ENCODE data around the gene TMEM163.
"Not testable (repeated sequence)": the region's sequence is repeated elsewhere in the genome, so short reads cannot be mapped to it uniquely, and the experiment has no call there.

Gene TMEM163

DNA sequence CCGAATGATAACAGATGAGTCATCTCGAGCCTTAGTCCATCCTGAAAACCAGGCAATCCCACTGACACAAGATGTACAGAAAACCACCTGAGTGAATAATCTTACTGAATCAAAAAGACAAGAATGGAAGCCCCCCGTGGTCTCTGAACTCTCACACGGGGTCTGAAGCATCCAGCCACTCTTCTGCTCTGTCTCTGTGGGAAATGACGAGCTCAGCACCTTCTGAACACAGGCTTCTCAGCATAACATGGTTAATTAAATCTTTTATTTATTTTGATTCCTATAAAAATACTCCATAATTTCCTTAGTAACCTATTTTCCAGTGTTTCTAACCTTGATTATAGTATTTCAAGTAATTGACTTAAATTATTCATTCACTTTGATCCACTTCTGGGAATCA is 203.7 kb downstream of the TMEM163 start:
- no peaks in the 10 kb centered on the region for H3K36me3 ChIP-seq
- intact Hi-C loops (cut with DNase I; ENCODE audit: low total_unique reads): no loop called here
- no peaks in the 10 kb centered on the region for H3K27me3 ChIP-seq
- no peaks in the 10 kb centered on the region for H3K9me3 ChIP-seq
- no peaks in the 10 kb centered on the region for H3K4me1 ChIP-seq
- H3K4me3 ChIP-seq: no peak overlapping the region
- no peak overlapping the region for H3K27ac ChIP-seq
- TF ChIP-seq, protein P1, sequence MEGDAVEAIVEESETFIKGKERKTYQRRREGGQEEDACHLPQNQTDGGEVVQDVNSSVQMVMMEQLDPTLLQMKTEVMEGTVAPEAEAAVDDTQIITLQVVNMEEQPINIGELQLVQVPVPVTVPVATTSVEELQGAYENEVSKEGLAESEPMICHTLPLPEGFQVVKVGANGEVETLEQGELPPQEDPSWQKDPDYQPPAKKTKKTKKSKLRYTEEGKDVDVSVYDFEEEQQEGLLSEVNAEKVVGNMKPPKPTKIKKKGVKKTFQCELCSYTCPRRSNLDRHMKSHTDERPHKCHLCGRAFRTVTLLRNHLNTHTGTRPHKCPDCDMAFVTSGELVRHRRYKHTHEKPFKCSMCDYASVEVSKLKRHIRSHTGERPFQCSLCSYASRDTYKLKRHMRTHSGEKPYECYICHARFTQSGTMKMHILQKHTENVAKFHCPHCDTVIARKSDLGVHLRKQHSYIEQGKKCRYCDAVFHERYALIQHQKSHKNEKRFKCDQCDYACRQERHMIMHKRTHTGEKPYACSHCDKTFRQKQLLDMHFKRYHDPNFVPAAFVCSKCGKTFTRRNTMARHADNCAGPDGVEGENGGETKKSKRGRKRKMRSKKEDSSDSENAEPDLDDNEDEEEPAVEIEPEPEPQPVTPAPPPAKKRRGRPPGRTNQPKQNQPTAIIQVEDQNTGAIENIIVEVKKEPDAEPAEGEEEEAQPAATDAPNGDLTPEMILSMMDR (IDR thresholded peaks at IDR 0.05): no peak
- no peak for DNase-seq

DNA sequence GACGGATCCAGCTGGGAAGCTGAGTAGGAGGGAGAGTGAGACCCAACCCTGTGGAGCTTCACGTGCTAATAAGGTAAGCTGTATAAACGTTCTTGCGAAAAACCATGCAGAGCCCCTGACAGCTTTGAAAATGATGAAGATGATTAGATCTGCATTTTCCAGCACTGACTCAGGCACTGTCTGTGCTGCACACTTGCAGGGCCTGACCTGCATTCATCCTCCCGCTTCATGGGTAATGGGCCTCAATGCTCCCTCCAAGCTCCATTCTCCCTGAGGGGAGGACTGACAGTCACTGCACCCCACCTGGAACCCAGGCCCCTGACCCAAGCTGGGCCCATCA is 205.4 kb downstream of the TMEM163 start:
- TF ChIP-seq, protein P1 (IDR thresholded peaks at IDR 0.05): no peak
- Histone ChIP-seq H3K27me3 (no peaks in the 10 kb centered on the region), H3K9me3 (no peaks in the 10 kb centered on the region), H3K4me3 (no peak overlapping the region), H3K36me3 (no peaks in the 10 kb centered on the region), H3K4me1 (no peaks in the 10 kb centered on the region), H3K27ac (no peak overlapping the region)
- no peak for DNase-seq
- intact Hi-C loops (cut with DNase I; ENCODE audit: low total_unique reads): no loop called here

DNA sequence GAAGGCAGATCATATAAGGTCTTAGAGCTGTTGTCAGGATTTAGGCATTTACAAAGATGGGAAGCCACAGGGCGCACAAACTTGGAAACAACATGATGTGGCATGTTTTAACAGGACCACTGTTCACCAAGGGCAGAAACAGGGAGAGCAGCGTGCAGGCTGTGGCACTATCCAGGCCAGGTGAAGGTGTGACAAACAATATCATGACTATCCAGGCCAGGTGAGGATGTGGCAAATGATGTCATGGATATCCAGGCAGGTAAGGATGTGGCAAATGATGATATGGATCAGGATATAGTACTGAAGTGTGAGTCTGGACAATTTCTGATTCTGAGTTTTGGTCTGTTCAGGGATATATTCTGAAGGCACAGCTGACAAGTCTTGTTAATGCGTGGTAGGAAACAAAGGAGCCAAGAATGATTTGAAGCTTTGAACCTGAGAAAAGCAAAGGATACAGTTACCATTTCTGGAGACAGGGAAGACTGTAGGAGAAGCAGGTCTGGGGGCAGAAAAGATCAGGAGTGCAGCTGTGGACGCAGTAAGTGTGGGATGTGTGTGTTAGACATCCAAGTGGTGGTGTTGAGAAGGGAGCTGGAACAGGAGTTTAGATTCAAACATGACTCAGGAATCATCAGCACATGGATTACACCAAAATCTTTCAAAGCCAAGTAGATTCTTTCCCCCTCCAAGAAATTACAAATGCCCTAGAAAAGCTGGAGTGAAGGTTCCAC is 205.9 kb downstream of the TMEM163 start:
- DNase-seq: no peak
- H3K4me3 ChIP-seq: no peak overlapping the region
- no peaks in the 10 kb centered on the region for H3K27me3 ChIP-seq
- H3K4me1 ChIP-seq: no peaks in the 10 kb centered on the region
- no peaks in the 10 kb centered on the region for H3K36me3 ChIP-seq
- H3K9me3 ChIP-seq: no peaks in the 10 kb centered on the region
- no peak overlapping the region for H3K27ac ChIP-seq
- TF ChIP-seq, protein P1 (IDR thresholded peaks at IDR 0.05): no peak
- intact Hi-C loops (cut with DNase I; ENCODE audit: low total_unique reads): no loop called here

DNA sequence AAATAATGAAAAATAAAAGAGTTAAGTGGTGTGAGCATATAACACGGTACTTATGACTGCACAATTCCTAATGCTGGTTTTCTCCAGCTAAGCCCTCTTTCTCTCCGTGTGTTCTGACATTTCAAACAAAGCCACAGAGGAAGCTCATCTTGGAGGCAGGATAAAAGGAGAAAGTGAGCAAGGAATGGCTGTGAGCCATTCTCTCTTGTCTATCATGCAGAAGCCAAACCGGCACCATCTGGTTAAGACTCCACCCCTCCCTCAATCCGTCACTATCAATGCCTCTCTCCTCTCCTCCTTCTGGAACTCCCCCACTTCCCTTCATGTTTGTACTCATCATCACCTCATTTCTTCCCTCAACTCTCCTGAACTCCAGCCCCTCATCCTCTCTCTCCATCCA is 210.4 kb downstream of the TMEM163 start:
- H3K9me3 ChIP-seq: no peaks in the 10 kb centered on the region
- no peaks in the 10 kb centered on the region for H3K36me3 ChIP-seq
- H3K4me3 ChIP-seq: no peak overlapping the region
- peaks cover 0 to 4% of the 10 kb centered on the region in 2 donors for H3K27me3 ChIP-seq
- no peak for DNase-seq
- intact Hi-C loops (cut with DNase I; ENCODE audit: low total_unique reads): no loop called here
- TF ChIP-seq, protein P1 (IDR thresholded peaks at IDR 0.05): no peak
- no peaks in the 10 kb centered on the region for H3K4me1 ChIP-seq
- H3K27ac ChIP-seq: no peak overlapping the region

DNA sequence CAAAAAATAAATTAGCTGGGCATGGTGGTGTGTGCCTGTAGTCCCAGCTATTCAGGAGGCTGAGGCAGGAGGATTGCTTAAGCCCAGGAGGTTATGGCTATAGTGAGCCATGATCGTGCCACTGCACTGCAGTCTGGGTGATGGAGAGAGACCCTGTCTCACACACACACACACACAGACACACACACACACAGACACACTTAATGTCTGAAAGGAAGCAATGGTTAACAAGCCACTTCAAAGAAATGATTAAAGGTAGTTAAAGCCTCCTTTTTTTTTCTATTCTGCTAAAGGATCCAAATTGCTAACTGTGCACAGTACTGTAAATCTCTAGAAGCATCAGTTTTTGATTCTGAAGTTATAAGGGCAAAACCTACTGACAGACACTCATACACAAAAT is 211.1 kb downstream of the TMEM163 start:
- H3K9me3 ChIP-seq: no peaks in the 10 kb centered on the region
- peaks cover 0 to 4% of the 10 kb centered on the region in 2 donors for H3K27me3 ChIP-seq

DNA sequence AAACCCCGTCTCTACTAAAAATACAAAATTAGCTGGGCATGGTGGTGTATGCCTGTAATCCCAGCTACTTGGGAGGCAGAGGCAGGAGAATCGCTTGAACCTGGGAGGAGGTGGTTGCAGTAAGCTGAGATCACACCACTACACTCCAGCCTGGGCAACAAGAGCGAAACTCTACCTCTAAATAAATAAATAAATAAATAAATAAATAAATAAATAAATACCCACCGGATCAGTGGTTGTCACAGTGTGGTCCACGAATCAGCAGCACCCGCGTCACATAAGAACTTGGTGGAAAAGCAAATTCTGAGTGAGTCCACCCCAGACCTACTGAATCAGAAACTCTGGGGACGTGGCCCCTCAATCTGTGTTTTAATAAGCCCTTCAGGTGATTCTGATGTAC is 211.6 kb downstream of the TMEM163 start:
- H3K4me3 ChIP-seq; H3K27me3 ChIP-seq; DNase-seq; H3K27ac ChIP-seq; intact Hi-C loops (cut with DNase I; ENCODE audit: low total_unique reads); H3K36me3 ChIP-seq; H3K9me3 ChIP-seq; H3K4me1 ChIP-seq: not testable (repeated sequence)

More for the DNA sequence above, 211.1 kb downstream of the TMEM163 start:
- Histone ChIP-seq H3K4me3 (no peak overlapping the region), H3K36me3 (no peaks in the 10 kb centered on the region), H3K4me1 (no peaks in the 10 kb centered on the region), H3K27ac (no peak overlapping the region)
- DNase-seq: no peak
- intact Hi-C loops (cut with DNase I; ENCODE audit: low total_unique reads): no loop called here
- TF ChIP-seq, protein P1 (IDR thresholded peaks at IDR 0.05): no peak
